ENCODE results near the gene C16orf74. TPM values are rescaled to one million over a fixed set of nuclear protein-coding genes. Genes with fewer than 3 reads are reported as not detected.

C16orf74 gene
- total and polyA plus RNA-seq, 2 of the 8 experiments (the other 6 are each of a cell fraction or from before 2014, with no cell fraction given): 7.3 to 9.3 TPM

GRCh38 chr16:85757341-85757822, 6.5 kb upstream of the C16orf74 start (continued):
- no peak for TF ChIP-seq SP4 (IDR thresholded peaks at IDR 0.05; ENCODE audit: low read length)
- no peak for TF ChIP-seq RXRA (IDR thresholded peaks at IDR 0.05; ENCODE audit: insufficient read depth, low read depth, low read length)
- no peak for TF ChIP-seq BRCA1 (IDR thresholded peaks at IDR 0.05; ENCODE audit: low read depth, low read length)
